HepG2 (cell line): Measurements from ENCODE around the gene GDPGP1. TPM values are rescaled to one million over a fixed set of nuclear protein-coding genes. Genes with fewer than 3 reads are reported as not detected.

ENCODE experiments used
- ATF2 ChIP-seq: sonication (generic); formaldehyde crosslinking; IDR thresholded peaks from 2 replicates; pipeline ENCODE4 v1.4.0; 2020; ENCODE audit warnings: missing genetic modification reagents
- CERS6 ChIP-seq: sonication (generic); formaldehyde crosslinking; IDR thresholded peaks from 2 replicates; pipeline ENCODE4 v1.5.0; 2020; ENCODE audit warnings: missing genetic modification reagents
- FOXO4 ChIP-seq: sonication (generic); formaldehyde crosslinking; conservative IDR thresholded peaks from 2 replicates; pipeline ENCODE4 v1.8.1; 2023; ENCODE audit warnings: missing genetic modification reagents
- KAT8 ChIP-seq: IDR thresholded peaks from 2 replicates; pipeline ENCODE4 v1.6.1; 2016; ENCODE audit warnings: missing genetic modification reagents, missing compliant biosample characterization
- MAF1 ChIP-seq: sonication (generic); formaldehyde crosslinking; IDR thresholded peaks from 2 replicates; pipeline ENCODE4 v1.5.0; 2020; ENCODE audit warnings: missing genetic modification reagents, borderline replicate concordance
- MATR3 ChIP-seq: sonication (generic); formaldehyde crosslinking; IDR thresholded peaks from 2 replicates; pipeline ENCODE4 v1.4.0; 2020; ENCODE audit warnings: missing genetic modification reagents
- ONECUT2 ChIP-seq: sonication (generic); formaldehyde crosslinking; IDR thresholded peaks from 2 replicates; pipeline ENCODE4 v1.4.0; 2020; ENCODE audit warnings: missing genetic modification reagents
- RAD21 ChIP-seq: fragments of 450-650 bp; formaldehyde crosslinking; IDR thresholded peaks from 2 replicates; pipeline ENCODE4 v1.5.0; 2020; ENCODE audit warnings: mild to moderate bottlenecking
- SMARCC2 ChIP-seq: fragments of 450-650 bp; IDR thresholded peaks from 2 replicates; pipeline ENCODE4 v1.6.1; 2017; ENCODE audit warnings: antibody characterized with exemption, mild to moderate bottlenecking
- TOPORS ChIP-seq: sonication (generic); formaldehyde crosslinking; IDR thresholded peaks from 2 replicates; pipeline ENCODE4 v1.8.0; 2023; ENCODE audit warnings: mild to moderate bottlenecking, missing genetic modification reagents
- U2AF2 ChIP-seq: fragments of 200-400 bp; formaldehyde crosslinking; IDR thresholded peaks from 2 replicates; pipeline ENCODE4 v1.6.1; 2017; ENCODE audit warnings: low read depth, mild to moderate bottlenecking, low read length
- ZBED4 ChIP-seq: sonication (generic); formaldehyde crosslinking; IDR thresholded peaks from 2 replicates; pipeline ENCODE4 v1.4.0; 2020; ENCODE audit warnings: missing genetic modification reagents, borderline replicate concordance
- ZIK1 ChIP-seq: sonication (generic); formaldehyde crosslinking; IDR thresholded peaks from 2 replicates; pipeline ENCODE4 v1.5.0; 2020; ENCODE audit warnings: mild to moderate bottlenecking, low read depth, missing genetic modification reagents, borderline replicate concordance
- ZNF383 ChIP-seq: sonication (generic); formaldehyde crosslinking; IDR thresholded peaks from 2 replicates; pipeline ENCODE4 v1.4.0; 2020; ENCODE audit warnings: missing genetic modification reagents, mild to moderate bottlenecking, borderline replicate concordance
- ZNF546 ChIP-seq: sonication (generic); formaldehyde crosslinking; conservative IDR thresholded peaks from 2 replicates; pipeline ENCODE4 v1.8.1; 2023; ENCODE audit warnings: mild to moderate bottlenecking, missing genetic modification reagents
- ZNF652 ChIP-seq: IDR thresholded peaks from 2 replicates; pipeline ENCODE4 v1.6.1; 2016; ENCODE audit warnings: low read depth, borderline replicate concordance
- polyA plus RNA-seq, 8 experiments: library from polyadenylated mRNA; depleted of rRNA in 3 of 8; stranded (reverse) in 7 of 8; unstranded in 1 of 8; fragments of >200 nt; fragmentation: Illumina TruSeq in 4 of 8; extraction: Trizol in 4 of 8; gene quantifications; 2 replicates each; pipeline versions ENCODE4 v1.2.1 to v1.2.3, GENCODE V29; 2011 to 2016; ENCODE audit warnings: low read depth in 4 of 8, missing spikeins in 1 of 8, mixed read lengths in 1 of 8; ENCODE audit not compliant: insufficient read depth in 1 of 8
- total RNA-seq, 5 experiments: library from RNA; depleted of rRNA; stranded (reverse); fragments of >200 nt; fragmentation: Illumina TruSeq; extraction: Trizol; gene quantifications; 2 replicates each; pipeline ENCODE4 v1.2.3, GENCODE V29; 2016; ENCODE audit warnings: low read depth in 1 of 5

Gene GDPGP1
- total and polyA plus RNA-seq, 2 of the 13 experiments (the other 11 are each of a cell fraction or from before 2014, with no cell fraction given), result 1.5 to 4.3 TPM

- no peak for TF ChIP-seq MATR3
- no peak; the same call in 1 of the 2 replicates for TF ChIP-seq MAF1 (CRISPR knock-in tag)
- TF ChIP-seq SMARCC2, result no peak
- TF ChIP-seq ZNF383 (CRISPR knock-in tag), result 0 out of 2 replicates have a peak, but pooled peaks have one; percentile 1
- TF ChIP-seq FOXO4 (CRISPR knock-in tag), result no peak
- no peak for TF ChIP-seq TOPORS (CRISPR knock-in tag)
- TF ChIP-seq U2AF2, result peak; percentile 92
- peak; percentile 38 for TF ChIP-seq RAD21
- no peak for TF ChIP-seq ZNF652
- peak; percentile 59 for TF ChIP-seq KAT8 (CRISPR knock-in tag)
- TF ChIP-seq ZBED4 (CRISPR knock-in tag), result no peak
- no peak for TF ChIP-seq ATF2 (CRISPR knock-in tag)
- no peak for TF ChIP-seq ZIK1
- TF ChIP-seq ZNF546 (CRISPR knock-in tag), result no peak
- TF ChIP-seq CERS6 (CRISPR knock-in tag), result no peak
- no peak for TF ChIP-seq ONECUT2 (CRISPR knock-in tag)
Measured at GRCh38 chr15:90184786-90185704, 49.0 kb upstream of the GDPGP1 start (continued).
